GM12875 (cell line): ENCODE data around the gene KRCC1.

ENCODE experiments used
- H3K4me3 ChIP-seq: one replicate; pipeline ENCODE4 v1.5.1; 2011; ENCODE audit warnings: low read depth, low read length, control low read depth
- TF ChIP-seq, protein P1 (sequence below): IDR thresholded peaks from 2 replicates; pipeline ENCODE4 v1.5.1; 2011; ENCODE audit warnings: low read depth, mild to moderate bottlenecking, control low read depth, inconsistent platforms, low read length, moderate library complexity, borderline replicate concordance; ENCODE audit not compliant: insufficient read depth

KRCC1 gene

DNA sequence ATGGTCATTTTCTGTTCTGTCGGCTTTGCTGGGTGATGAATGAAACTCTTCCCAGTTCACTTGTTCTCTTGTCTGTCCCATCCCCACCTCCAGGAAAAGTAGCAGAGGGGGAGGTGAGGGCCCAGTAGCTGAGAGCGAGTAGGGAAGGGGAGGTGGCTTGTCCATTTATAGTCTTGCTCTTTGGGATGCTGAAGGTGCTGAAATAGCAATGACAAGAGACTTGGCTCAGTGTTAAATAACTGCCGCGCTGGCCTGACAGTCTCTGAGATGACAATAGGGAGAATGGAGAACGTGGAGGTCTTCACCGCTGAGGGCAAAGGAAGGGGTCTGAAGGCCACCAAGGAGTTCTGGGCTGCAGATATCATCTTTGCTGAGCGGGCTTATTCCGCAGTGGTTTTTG lies 12.0 kb upstream of the KRCC1 start, which contains the start of gene SMYD1:
Gene SMYD1 (plus strand): TSS at position 228 of the 400 bp plus-strand sequence. CDS start 40 bp downstream, at position 268.
- no peak within 1 kb of the TSS for H3K4me3 ChIP-seq
- TF ChIP-seq, protein P1, sequence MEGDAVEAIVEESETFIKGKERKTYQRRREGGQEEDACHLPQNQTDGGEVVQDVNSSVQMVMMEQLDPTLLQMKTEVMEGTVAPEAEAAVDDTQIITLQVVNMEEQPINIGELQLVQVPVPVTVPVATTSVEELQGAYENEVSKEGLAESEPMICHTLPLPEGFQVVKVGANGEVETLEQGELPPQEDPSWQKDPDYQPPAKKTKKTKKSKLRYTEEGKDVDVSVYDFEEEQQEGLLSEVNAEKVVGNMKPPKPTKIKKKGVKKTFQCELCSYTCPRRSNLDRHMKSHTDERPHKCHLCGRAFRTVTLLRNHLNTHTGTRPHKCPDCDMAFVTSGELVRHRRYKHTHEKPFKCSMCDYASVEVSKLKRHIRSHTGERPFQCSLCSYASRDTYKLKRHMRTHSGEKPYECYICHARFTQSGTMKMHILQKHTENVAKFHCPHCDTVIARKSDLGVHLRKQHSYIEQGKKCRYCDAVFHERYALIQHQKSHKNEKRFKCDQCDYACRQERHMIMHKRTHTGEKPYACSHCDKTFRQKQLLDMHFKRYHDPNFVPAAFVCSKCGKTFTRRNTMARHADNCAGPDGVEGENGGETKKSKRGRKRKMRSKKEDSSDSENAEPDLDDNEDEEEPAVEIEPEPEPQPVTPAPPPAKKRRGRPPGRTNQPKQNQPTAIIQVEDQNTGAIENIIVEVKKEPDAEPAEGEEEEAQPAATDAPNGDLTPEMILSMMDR, result no peak

DNA sequence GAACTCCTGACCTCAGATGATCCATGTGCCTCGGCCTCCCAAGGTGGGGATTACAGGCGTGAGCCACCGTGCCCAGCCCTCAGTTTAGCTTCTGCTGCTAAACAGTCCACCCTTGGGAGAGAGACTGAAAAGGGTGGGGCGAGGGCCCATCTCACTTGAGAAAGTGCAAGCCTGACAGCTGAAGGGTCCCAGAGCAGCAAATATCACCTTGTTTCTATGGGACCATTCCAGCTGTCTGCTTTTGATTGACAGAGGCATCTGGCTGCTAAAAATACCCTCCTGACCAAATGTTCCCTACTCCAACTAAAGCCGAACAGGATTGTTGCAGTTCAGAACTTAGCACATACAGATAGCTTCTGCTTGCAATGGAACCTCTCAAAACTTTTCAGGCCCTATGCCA lies 11.6 kb upstream of the KRCC1 start:
- TF ChIP-seq, protein P1, result no peak
- no peak overlapping the region for H3K4me3 ChIP-seq

DNA sequence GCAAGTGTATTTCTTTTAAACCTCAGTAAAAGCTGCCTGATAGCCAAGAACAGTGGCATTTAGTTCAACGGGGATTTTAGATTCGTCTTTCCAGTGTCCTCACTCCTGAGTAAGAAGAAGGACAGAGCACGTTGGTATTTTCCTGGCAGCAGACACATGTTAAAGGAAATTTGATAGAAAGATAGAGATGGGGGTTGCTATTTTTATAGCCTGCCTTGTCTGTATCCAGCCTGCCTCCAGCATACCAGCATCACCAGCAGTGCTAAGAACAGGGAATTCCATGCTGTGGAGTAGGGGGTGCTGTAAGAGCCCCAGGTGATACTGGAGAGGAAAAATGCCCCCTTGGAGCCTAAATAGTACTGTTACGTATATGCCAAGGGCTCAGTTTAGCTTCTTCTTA lies 11.0 kb upstream of the KRCC1 start:
- TF ChIP-seq, protein P1, result no peak
- no peak overlapping the region for H3K4me3 ChIP-seq

DNA sequence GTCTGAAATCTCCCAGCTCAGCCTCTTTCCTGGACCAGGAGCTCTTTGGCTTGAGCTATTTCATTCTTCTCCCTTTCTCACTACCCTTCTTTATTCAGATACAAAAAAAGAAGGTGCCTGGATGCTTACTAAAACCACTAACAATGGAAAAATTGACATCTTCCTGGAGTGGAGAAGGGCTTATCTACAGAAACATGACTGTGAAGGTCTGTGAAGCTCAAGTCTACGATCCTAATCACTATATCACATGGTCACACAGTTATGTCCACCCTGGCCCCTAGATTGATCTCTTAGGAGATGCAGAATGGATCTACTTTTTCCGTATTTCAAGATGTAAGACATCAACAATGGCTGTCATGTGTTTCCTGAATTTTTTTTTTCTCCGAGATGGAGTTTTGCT lies 5.7 kb upstream of the KRCC1 start:
- TF ChIP-seq, protein P1, result no peak
- no peak overlapping the region for H3K4me3 ChIP-seq

DNA sequence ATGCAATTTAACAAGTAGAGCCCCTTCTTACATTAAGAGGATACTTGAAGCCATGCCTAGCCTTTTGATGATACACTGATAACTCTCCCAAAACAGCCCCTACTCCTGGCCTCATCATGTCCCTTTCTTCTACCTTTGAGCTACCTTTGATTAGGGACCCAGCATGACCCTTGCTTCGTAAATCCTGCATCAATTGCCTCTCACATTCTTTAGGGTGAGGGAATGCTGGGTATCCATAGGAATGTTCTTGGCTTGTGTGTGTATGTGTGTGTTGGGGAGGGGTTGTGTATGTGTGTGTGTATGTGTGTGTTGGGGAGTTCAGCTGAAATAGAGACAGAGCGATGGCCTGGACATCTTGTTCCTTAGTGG lies 5.3 kb upstream of the KRCC1 start:
- TF ChIP-seq, protein P1, result no peak
- H3K4me3 ChIP-seq, result no peak overlapping the region

DNA sequence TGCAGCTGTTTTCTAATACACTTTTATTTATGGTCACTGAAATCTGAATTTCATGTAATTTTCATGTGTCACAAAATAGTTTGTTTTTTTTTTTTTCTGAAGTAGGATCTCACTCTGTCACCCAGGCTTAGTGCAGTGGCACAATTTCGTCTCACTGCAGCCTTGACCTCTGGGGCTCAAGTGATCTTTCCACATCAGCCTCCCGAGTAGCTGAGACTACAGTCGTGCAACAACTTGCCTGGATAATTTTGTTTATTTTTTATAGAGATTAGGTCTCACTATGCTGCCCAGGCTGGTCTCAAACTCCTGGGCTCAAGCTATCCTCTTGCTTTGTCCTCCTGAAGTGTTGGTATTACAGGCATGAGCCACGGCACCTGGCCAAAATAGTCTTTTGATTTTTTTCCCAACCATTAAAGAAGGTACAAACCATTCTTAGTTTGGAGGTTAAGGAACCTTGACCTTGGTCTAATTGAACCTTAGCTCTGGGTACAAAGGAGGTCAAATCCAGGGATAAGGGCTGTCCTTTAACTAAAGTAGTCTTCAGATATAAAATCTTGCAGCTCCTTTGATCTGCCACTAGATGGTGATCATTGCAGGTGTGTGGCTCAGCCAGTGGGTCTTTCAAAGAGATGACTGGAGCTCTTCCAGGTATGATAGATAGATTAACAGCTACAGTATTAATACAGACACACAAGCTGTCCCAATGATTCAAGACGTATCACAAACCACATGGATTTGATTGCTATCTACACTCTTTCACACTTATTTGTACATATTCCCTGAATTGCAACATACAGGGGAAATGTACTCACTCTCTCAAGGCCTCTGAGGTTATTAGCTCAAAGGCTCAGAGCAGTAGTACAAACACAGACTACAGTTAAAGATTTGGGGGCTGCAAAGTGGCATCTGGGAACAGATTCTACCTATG lies 4.7 kb upstream of the KRCC1 start:
- no peak overlapping the region for H3K4me3 ChIP-seq
- TF ChIP-seq, protein P1, result peak; percentile 69; the same call in 1 of the 2 replicates

DNA sequence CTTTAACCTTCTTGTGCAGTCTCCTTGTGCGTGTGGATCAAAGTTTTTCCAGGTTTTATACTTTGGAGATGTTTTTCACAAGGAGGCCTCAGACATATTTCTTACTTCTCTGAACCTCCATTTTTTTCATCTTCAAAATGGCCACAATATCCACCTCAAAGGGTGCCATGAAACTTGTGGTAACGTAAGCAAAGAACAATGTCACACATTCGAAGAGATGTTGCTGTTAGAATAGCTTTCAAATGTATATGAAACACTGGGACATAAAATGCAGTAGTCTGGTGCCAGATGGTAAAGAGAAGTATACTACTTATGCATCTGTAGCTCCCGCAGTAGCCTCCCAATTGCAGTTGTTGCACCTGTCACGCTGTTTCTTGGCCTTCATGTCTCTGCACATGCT lies 2.6 kb upstream of the KRCC1 start:
- no peak overlapping the region for H3K4me3 ChIP-seq
- TF ChIP-seq, protein P1, result no peak
